GM12873 (cell line): ENCODE data around the gene DLG3.

ENCODE experiments used
- CTCF ChIP-seq: IDR thresholded peaks from 2 replicates; pipeline ENCODE4 v1.5.1; 2012; ENCODE audit warnings: low read depth, mild to moderate bottlenecking, moderate library complexity, low read length, control low read depth; ENCODE audit not compliant: insufficient read depth; ENCODE audit errors: missing control alignments

Gene DLG3

GRCh38 chrX:70422851-70423341 lies 21.7 kb upstream of the DLG3 start, which contains the start of gene GDPD2:
GDPD2 (plus strand) TSS chrX:70423314; CDS start chrX:70424985, 1,671 bp downstream.
- no peak for TF ChIP-seq CTCF

- TF ChIP-seq CTCF: no peak
Observed at GRCh38 chrX:70423936-70424675, 20.5 kb upstream of the DLG3 start.

- TF ChIP-seq CTCF: no peak
Observed at GRCh38 chrX:70424801-70425200, 19.8 kb upstream of the DLG3 start.

GRCh38 chrX:70426286-70427278 lies 18.1 kb upstream of the DLG3 start:
- TF ChIP-seq CTCF: no peak

- no peak for TF ChIP-seq CTCF
Observed at GRCh38 chrX:70427365-70427764, 17.3 kb upstream of the DLG3 start.

- TF ChIP-seq CTCF: no peak
Observed at GRCh38 chrX:70429759-70430158, 14.9 kb upstream of the DLG3 start.

- TF ChIP-seq CTCF: no peak
Observed at GRCh38 chrX:70432936-70433847, 11.4 kb upstream of the DLG3 start.
